ENCODE results near the gene VAC14.

VAC14 gene

GRCh38 chr16:70782237-70782636 is 18.7 kb downstream of the VAC14 start:
- Histone ChIP-seq H3K36me3 (ENCODE audit: control insufficient read depth, insufficient read depth, low read length, severe bottlenecking) (peaks cover 61% of the 10 kb centered on the region), H3K27me3 (replicated peaks; ENCODE audit: control insufficient read depth, insufficient read depth, low read length) (no peaks in the 10 kb centered on the region), H3K4me3 (ENCODE audit: low read length) (no peak overlapping the region), H3K9me3 (ENCODE audit: control insufficient read depth, low read length) (no peaks in the 10 kb centered on the region), H3K4me1 (ENCODE audit: control insufficient read depth, insufficient read depth, low read length) (peaks cover 5% of the 10 kb centered on the region), H3K9ac (ENCODE audit: low read length) (no peak overlapping the region)
- DNase-seq (ENCODE audit: low read depth), result no peak

DNA sequence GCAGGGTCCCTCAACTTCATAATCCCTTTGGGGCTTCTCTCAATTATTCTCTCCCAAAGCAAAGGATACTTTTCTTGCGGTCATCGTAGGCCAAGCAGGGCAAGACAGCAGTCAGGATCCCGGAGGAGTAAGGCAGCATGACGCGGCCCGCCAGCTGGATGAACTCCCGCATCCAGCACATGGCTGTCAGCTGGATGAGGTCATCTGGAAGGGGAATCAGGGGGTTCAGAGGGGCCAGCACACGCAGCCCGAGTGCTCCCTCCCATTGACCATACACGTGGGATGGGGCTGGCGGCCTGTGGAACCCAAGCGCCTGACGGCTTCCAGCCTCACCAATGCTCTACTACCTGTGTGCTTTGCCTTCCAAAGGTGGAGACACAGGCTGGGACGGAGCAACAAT is 19.2 kb downstream of the VAC14 start:
- no peaks in the 10 kb centered on the region for H3K27me3 ChIP-seq (replicated peaks; ENCODE audit: control insufficient read depth, insufficient read depth, low read length)
- H3K4me3 ChIP-seq (ENCODE audit: low read length), result no peak overlapping the region
- H3K36me3 ChIP-seq (ENCODE audit: control insufficient read depth, insufficient read depth, low read length, severe bottlenecking), result peaks cover 61% of the 10 kb centered on the region
- no peak overlapping the region for H3K9ac ChIP-seq (ENCODE audit: low read length)
- H3K4me1 ChIP-seq (ENCODE audit: control insufficient read depth, insufficient read depth, low read length), result peaks cover 5% of the 10 kb centered on the region
- DNase-seq (ENCODE audit: low read depth), result no peak
- no peaks in the 10 kb centered on the region for H3K9me3 ChIP-seq (ENCODE audit: control insufficient read depth, low read length)

DNA sequence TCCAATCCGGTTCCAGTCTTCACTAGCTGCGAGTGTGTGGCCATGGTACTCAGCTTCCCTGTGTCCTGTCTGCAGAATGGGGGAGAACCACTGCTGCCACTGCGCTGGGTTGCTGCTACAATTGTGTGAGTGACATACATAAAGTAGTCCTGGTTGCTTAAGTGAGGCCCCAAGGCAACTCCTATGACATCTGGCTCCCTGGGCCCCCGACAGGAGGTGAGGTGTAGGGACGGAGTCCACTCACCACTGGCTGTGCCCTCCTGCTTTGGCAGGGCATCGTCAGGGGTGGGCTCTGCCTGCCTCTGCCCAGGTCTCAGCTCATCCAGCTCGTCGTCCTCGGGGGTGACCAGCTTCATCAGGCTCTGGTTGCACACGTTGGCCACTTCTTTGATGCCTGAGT is 20.4 kb downstream of the VAC14 start:
- no peaks in the 10 kb centered on the region for H3K9me3 ChIP-seq (ENCODE audit: control insufficient read depth, low read length)
- no peak overlapping the region for H3K9ac ChIP-seq (ENCODE audit: low read length)
- no peak for DNase-seq (ENCODE audit: low read depth)
- H3K4me3 ChIP-seq (ENCODE audit: low read length), result no peak overlapping the region
- H3K4me1 ChIP-seq (ENCODE audit: control insufficient read depth, insufficient read depth, low read length), result peaks cover 5% of the 10 kb centered on the region
- H3K36me3 ChIP-seq (ENCODE audit: control insufficient read depth, insufficient read depth, low read length, severe bottlenecking), result peaks cover 55% of the 10 kb centered on the region
- no peaks in the 10 kb centered on the region for H3K27me3 ChIP-seq (replicated peaks; ENCODE audit: control insufficient read depth, insufficient read depth, low read length)

DNA sequence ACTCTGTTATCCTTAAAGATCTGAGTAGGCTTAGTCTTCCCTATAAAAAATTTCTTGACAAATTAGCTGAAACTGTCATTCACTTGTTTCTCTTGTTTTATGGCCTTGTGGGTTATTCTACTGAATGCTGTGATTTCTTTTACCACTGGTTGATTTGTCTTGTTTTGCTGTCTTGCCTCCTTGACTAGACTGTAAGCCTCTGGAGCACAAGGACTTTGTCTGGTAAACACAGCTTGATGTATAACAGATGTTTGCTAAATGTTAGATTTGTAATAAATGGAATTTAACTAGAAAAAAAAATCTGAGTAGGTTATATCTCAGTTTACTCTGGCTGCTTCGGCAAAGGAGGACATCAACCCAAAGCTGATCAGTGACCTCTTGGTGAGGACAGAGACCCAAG is 21.6 kb downstream of the VAC14 start:
- H3K9me3 ChIP-seq (ENCODE audit: control insufficient read depth, low read length), result no peaks in the 10 kb centered on the region
- H3K9ac ChIP-seq (ENCODE audit: low read length), result no peak overlapping the region
- H3K27me3 ChIP-seq (replicated peaks; ENCODE audit: control insufficient read depth, insufficient read depth, low read length), result no peaks in the 10 kb centered on the region
- H3K4me3 ChIP-seq (ENCODE audit: low read length), result no peak overlapping the region
- H3K4me1 ChIP-seq (ENCODE audit: control insufficient read depth, insufficient read depth, low read length), result peaks cover 5% of the 10 kb centered on the region
- H3K36me3 ChIP-seq (ENCODE audit: control insufficient read depth, insufficient read depth, low read length, severe bottlenecking), result peaks cover 44% of the 10 kb centered on the region
- peak; percentile 75 for DNase-seq (ENCODE audit: low read depth)

DNA sequence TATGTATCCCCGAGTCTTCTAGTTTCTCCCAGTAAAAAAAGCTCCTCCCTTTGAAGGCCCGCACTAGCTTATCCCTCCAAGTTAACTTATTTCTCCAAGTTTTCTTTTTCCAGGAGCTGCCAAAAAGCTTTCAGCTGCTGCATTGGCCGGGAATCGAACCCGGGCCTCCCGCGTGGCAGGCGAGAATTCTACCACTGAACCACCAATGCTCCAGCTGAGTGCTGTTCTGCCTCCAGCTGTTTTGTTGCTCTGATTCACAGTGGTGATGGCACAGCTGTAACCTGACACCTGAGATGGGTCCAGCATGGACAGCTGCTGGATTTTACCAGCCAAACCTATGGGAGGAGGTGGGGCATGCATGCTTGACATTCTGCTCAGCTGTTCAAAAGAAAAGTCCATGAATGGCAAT is 22.1 kb downstream of the VAC14 start:
- DNase-seq (ENCODE audit: low read depth), result peak; percentile 90
- Histone ChIP-seq H3K9ac (ENCODE audit: low read length) (no peak overlapping the region), H3K9me3 (ENCODE audit: control insufficient read depth, low read length) (no peaks in the 10 kb centered on the region), H3K36me3 (ENCODE audit: control insufficient read depth, insufficient read depth, low read length, severe bottlenecking) (peaks cover 43% of the 10 kb centered on the region), H3K4me3 (ENCODE audit: low read length) (no peak overlapping the region), H3K27me3 (replicated peaks; ENCODE audit: control insufficient read depth, insufficient read depth, low read length) (no peaks in the 10 kb centered on the region), H3K4me1 (ENCODE audit: control insufficient read depth, insufficient read depth, low read length) (peaks cover 5% of the 10 kb centered on the region)

GRCh38 chr16:70777973-70778406 is 23.0 kb downstream of the VAC14 start:
- DNase-seq (ENCODE audit: low read depth), result peak; percentile 26
- no peaks in the 10 kb centered on the region for H3K27me3 ChIP-seq (replicated peaks; ENCODE audit: control insufficient read depth, insufficient read depth, low read length)
- H3K9ac ChIP-seq (ENCODE audit: low read length), result no peak overlapping the region
- H3K4me3 ChIP-seq (ENCODE audit: low read length), result no peak overlapping the region
- H3K4me1 ChIP-seq (ENCODE audit: control insufficient read depth, insufficient read depth, low read length), result peaks cover 5% of the 10 kb centered on the region
- peaks cover 34% of the 10 kb centered on the region for H3K36me3 ChIP-seq (ENCODE audit: control insufficient read depth, insufficient read depth, low read length, severe bottlenecking)
- H3K9me3 ChIP-seq (ENCODE audit: control insufficient read depth, low read length), result no peaks in the 10 kb centered on the region

GRCh38 chr16:70777496-70777895 is 23.5 kb downstream of the VAC14 start:
- H3K27me3 ChIP-seq (replicated peaks; ENCODE audit: control insufficient read depth, insufficient read depth, low read length), result no peaks in the 10 kb centered on the region
- peaks cover 8% of the 10 kb centered on the region for H3K4me1 ChIP-seq (ENCODE audit: control insufficient read depth, insufficient read depth, low read length)
- no peak for DNase-seq (ENCODE audit: low read depth)
- no peaks in the 10 kb centered on the region for H3K9me3 ChIP-seq (ENCODE audit: control insufficient read depth, low read length)
- peaks cover 29% of the 10 kb centered on the region for H3K36me3 ChIP-seq (ENCODE audit: control insufficient read depth, insufficient read depth, low read length, severe bottlenecking)
- H3K4me3 ChIP-seq (ENCODE audit: low read length), result no peak overlapping the region
- no peak overlapping the region for H3K9ac ChIP-seq (ENCODE audit: low read length)

DNA sequence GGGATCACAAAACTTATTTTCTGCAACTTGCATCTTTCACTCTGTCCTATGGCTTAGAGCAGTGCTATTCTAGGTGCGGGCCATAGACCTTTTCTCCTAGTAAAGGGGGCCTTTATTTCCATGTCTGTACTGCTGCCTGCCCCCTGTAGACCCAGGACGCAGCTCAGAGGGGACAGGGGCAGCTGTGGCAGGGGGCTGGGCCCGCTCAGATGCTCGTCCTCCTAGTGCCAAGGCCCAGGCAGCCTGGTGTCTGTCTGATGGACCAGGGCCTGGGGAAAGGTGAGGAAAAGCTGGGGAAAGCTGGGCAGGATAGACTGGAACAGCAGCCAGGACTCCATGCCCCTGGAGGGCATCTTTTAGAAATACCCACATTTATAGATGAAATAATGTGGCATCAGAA is 25.6 kb downstream of the VAC14 start:
- no peak for DNase-seq (ENCODE audit: low read depth)
- H3K36me3 ChIP-seq (ENCODE audit: control insufficient read depth, insufficient read depth, low read length, severe bottlenecking), result peaks cover 17% of the 10 kb centered on the region

GRCh38 chr16:70774261-70774660 is 26.7 kb downstream of the VAC14 start:
- H3K4me3 ChIP-seq (ENCODE audit: low read length), result no peak overlapping the region
- no peak overlapping the region for H3K9ac ChIP-seq (ENCODE audit: low read length)
- H3K9me3 ChIP-seq (ENCODE audit: control insufficient read depth, low read length), result no peaks in the 10 kb centered on the region
- H3K27me3 ChIP-seq (replicated peaks; ENCODE audit: control insufficient read depth, insufficient read depth, low read length), result no peaks in the 10 kb centered on the region
- peaks cover 13% of the 10 kb centered on the region for H3K4me1 ChIP-seq (ENCODE audit: control insufficient read depth, insufficient read depth, low read length)
- H3K36me3 ChIP-seq (ENCODE audit: control insufficient read depth, insufficient read depth, low read length, severe bottlenecking), result peaks cover 13% of the 10 kb centered on the region
- no peak for DNase-seq (ENCODE audit: low read depth)

More for the DNA sequence above, 25.6 kb downstream of the VAC14 start:
- H3K27me3 ChIP-seq (replicated peaks; ENCODE audit: control insufficient read depth, insufficient read depth, low read length), result no peaks in the 10 kb centered on the region
- H3K4me1 ChIP-seq (ENCODE audit: control insufficient read depth, insufficient read depth, low read length), result peaks cover 13% of the 10 kb centered on the region
- no peak overlapping the region for H3K4me3 ChIP-seq (ENCODE audit: low read length)
- no peaks in the 10 kb centered on the region for H3K9me3 ChIP-seq (ENCODE audit: control insufficient read depth, low read length)
- H3K9ac ChIP-seq (ENCODE audit: low read length), result no peak overlapping the region

GRCh38 chr16:70772493-70772892 is 28.5 kb downstream of the VAC14 start:
- Histone ChIP-seq H3K4me1 (ENCODE audit: control insufficient read depth, insufficient read depth, low read length) (peaks cover 20% of the 10 kb centered on the region), H3K4me3 (ENCODE audit: low read length) (no peak overlapping the region), H3K9ac (ENCODE audit: low read length) (no peak overlapping the region), H3K36me3 (ENCODE audit: control insufficient read depth, insufficient read depth, low read length, severe bottlenecking) (peaks cover 13% of the 10 kb centered on the region), H3K9me3 (ENCODE audit: control insufficient read depth, low read length) (no peaks in the 10 kb centered on the region), H3K27me3 (replicated peaks; ENCODE audit: control insufficient read depth, insufficient read depth, low read length) (no peaks in the 10 kb centered on the region)
- DNase-seq (ENCODE audit: low read depth), result peak; percentile 25

DNA sequence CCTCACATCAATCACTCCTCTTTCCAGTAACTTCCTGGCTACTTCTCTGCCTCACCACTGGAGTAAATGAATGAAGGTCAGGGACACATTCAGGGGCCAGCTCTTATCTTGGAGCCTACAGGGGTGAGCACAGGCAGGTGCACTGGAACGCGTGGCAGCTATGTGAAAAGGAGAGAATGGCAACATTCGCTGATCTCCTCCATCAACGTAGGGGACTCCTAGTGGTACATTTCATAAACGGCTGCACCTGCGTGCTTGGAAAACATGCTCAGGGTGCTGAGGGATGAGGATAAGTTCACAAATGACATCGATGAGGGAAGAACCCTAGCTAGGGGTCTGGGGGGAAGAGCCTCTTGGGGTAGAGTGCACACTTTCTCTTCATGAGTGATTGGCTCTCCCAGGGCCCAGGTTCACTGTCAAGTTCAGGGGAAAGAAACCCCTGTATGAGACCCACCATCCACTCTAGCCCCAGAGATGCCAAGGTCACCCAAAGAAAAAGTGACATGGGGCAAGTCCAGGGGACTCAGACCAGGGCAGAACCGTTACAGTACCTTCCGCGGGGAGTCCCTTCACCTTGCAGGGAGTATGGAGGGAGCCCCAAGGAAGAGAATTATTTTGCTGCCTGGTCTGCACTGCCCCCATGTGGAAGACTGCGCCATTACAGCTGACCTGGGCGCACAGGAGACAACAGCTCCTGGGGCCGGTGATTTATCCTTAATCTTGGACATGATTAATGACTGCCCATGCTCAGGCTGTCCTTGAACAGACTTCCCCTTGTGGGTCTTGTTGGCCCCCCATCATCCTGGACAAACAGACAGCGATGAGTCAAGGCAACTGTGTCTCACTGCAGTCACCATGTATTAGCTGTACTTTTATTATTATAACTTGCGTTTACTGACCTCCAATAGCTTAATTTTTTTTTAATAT is 30.1 kb downstream of the VAC14 start:
- H3K4me1 ChIP-seq (ENCODE audit: control insufficient read depth, insufficient read depth, low read length), result peaks cover 22% of the 10 kb centered on the region
- peaks cover 13% of the 10 kb centered on the region for H3K36me3 ChIP-seq (ENCODE audit: control insufficient read depth, insufficient read depth, low read length, severe bottlenecking)
- H3K9me3 ChIP-seq (ENCODE audit: control insufficient read depth, low read length), result no peaks in the 10 kb centered on the region
- H3K27me3 ChIP-seq (replicated peaks; ENCODE audit: control insufficient read depth, insufficient read depth, low read length), result no peaks in the 10 kb centered on the region
- H3K9ac ChIP-seq (ENCODE audit: low read length), result no peak overlapping the region
- H3K4me3 ChIP-seq (ENCODE audit: low read length), result no peak overlapping the region
- DNase-seq (ENCODE audit: low read depth), result peak; percentile 80
